ENCODE data around the gene ATG13.

Gene ATG13

DNA sequence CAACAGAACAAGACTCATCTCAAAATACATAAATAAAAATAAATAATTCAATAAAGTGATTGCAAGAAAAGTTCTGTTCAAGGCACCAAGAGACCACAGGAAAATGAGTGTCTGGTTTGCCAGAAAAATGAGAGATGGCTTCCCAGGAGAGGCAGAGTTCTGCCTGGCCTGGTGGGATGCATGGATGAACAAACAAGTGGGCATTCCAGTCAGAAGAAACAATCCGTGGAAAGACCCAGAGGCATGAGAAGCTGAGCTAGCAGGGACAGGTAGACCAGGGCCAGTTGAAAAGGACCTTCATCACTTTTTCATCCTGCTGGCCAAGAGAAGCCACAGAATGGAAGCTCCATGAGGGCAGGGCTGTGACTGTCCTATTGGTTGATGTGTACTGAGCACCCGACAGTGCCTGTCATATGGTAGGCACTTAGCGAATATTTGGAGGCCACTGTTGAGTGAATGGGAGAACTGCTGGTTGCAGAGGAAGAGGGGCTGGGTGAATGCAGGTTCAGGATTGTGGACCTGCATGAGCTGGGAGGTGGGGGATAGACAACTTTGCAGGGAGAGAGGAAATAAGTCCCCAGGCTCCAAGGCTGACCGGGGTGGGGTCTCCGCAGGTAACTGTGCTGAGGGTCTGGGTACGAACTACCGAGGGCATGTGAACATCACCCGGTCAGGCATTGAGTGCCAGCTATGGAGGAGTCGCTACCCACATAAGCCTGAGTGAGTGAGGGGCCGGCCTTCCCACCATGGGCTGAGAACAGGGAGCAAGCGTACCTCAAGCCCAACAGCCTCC lies 105.4 kb downstream of the ATG13 start:
- TF ChIP-seq SIN3A (IDR thresholded peaks at IDR 0.05; ENCODE audit: borderline replicate concordance, insufficient read depth, low read length) (no peak), TAF1 (IDR thresholded peaks at IDR 0.05; ENCODE audit: borderline replicate concordance, insufficient read depth, low read length) (no peak), FOXP2 (optimal IDR thresholded peaks at IDR 0.05; ENCODE audit: borderline replicate concordance, extremely low read depth, extremely low read length, insufficient read depth) (no peak), POLR2AphosphoS5 (IDR thresholded peaks at IDR 0.05; ENCODE audit: low read depth, low read length) (no peak)
- TF ChIP-seq, protein P1, sequence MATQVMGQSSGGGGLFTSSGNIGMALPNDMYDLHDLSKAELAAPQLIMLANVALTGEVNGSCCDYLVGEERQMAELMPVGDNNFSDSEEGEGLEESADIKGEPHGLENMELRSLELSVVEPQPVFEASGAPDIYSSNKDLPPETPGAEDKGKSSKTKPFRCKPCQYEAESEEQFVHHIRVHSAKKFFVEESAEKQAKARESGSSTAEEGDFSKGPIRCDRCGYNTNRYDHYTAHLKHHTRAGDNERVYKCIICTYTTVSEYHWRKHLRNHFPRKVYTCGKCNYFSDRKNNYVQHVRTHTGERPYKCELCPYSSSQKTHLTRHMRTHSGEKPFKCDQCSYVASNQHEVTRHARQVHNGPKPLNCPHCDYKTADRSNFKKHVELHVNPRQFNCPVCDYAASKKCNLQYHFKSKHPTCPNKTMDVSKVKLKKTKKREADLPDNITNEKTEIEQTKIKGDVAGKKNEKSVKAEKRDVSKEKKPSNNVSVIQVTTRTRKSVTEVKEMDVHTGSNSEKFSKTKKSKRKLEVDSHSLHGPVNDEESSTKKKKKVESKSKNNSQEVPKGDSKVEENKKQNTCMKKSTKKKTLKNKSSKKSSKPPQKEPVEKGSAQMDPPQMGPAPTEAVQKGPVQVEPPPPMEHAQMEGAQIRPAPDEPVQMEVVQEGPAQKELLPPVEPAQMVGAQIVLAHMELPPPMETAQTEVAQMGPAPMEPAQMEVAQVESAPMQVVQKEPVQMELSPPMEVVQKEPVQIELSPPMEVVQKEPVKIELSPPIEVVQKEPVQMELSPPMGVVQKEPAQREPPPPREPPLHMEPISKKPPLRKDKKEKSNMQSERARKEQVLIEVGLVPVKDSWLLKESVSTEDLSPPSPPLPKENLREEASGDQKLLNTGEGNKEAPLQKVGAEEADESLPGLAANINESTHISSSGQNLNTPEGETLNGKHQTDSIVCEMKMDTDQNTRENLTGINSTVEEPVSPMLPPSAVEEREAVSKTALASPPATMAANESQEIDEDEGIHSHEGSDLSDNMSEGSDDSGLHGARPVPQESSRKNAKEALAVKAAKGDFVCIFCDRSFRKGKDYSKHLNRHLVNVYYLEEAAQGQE (IDR thresholded peaks at IDR 0.05; ENCODE audit: insufficient read depth in 1 of 2, low read depth in 2 of 2, low read length in 2 of 2), result no peak

- TF ChIP-seq POLR2AphosphoS5 (IDR thresholded peaks at IDR 0.05; ENCODE audit: low read depth, low read length), result no peak
Observed at GRCh38 chr11:46723359-46723680, 106.0 kb downstream of the ATG13 start.

GRCh38 chr11:46724088-46724487 lies 106.7 kb downstream of the ATG13 start:
- TF ChIP-seq POLR2AphosphoS5 (IDR thresholded peaks at IDR 0.05; ENCODE audit: low read depth, low read length) (no peak), FOXP2 (optimal IDR thresholded peaks at IDR 0.05; ENCODE audit: borderline replicate concordance, extremely low read depth, extremely low read length, insufficient read depth) (no peak), TAF1 (IDR thresholded peaks at IDR 0.05; ENCODE audit: borderline replicate concordance, insufficient read depth, low read length) (no peak), SIN3A (IDR thresholded peaks at IDR 0.05; ENCODE audit: borderline replicate concordance, insufficient read depth, low read length) (no peak)
- TF ChIP-seq, protein P1 (IDR thresholded peaks at IDR 0.05; ENCODE audit: insufficient read depth in 1 of 2, low read depth in 2 of 2, low read length in 2 of 2), result no peak

Measured in PFSK-1 (cell line).